Fibroblast of skin of left biceps (primary cell): ENCODE results near the gene SPON2.

ENCODE experiments used
- DNase-seq, 2 experiments: peaks; one replicate each; pipeline ENCODE4 v3.0.0-alpha.2; 2013; ENCODE audit warnings: low read depth in 2 of 2

SPON2 gene

DNA sequence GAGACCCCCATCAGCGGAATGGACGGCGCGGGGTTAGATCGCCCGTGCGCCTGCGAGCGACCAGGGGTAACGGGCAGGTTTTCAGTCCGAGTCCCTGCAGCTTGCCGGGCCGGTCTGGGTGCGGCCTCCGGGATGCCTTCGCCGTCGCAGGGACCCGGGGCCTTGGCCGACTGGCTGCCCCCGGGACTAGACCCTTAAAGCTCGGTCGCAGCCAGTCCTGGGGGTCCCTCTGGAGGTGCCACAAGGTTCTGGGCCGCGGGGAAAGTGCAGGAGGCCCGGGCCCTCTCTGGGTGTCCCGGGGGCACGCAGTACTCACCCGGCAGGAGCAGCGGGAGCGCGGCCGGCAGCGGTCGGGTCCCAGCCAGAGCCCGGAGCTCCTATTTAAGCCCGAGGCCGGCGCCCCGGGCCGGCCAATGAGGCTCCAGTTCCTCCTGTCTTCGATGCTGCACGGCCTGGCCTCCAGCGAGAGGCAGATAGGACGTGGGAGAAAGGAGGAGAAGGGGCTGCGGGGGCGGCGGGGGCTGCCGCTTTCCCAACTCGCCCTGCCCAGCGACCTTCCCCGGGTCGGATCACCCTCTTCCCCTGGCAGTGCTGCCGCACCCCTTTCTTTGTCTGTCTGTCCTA lies at the start of gene SPON2:
Gene SPON2 (minus strand): TSS at position 356 of the 624 bp plus-strand sequence.
- no peak for DNase-seq

DNA sequence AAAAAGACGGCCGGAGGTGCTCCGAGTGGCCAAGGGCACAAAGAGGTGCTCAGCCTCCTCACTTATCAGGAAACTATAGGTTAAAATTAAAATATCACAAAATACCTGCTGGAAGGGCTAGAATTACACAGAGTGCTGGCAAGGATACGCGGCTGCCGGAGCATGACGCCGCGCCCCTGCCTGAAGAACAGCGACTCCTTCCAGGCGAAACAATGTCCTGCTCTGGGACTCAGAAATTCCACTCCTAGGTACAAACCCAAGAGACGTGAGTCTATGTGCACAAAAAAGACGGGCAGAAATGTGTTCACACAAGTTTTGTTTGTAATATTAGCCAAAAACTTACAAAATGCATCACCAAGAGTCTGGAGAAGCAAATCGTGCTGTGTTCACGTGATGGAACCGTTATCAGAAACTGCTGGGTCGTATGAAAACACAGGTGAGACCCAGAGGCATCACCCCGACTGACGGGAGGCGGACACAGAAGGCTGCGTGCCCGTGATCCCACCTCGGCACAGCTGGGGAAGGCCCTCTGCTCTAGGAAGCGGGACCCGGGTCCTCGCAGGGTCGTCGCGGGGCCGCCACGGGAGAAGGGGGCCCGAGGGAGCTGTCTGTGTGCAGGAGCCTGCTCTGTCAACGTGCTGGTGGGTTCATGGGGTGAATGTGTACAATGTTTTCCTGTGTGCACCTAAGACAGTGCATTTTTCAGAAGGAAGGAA lies 48.9 kb upstream of the SPON2 start:
- no peak for DNase-seq

DNA sequence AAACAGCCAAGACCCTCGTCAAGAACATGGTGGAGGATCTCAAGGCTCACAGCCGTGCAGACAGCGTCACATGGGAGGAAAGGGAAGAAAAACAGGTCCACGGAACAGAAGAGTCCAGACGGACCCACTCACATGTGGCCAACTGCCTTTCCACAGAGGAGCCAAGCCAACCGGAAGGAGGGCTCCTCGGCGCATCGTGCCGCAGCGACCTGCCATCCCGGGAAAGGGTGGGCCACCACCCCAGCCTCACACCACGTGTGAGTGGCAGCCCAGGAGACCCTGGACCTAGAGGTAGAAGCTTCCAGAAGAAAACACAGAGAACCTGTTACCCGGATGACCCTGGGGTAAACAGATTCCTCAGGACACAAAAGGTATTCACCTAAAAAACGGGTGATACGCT lies 48.2 kb upstream of the SPON2 start:
- no peak for DNase-seq

DNA sequence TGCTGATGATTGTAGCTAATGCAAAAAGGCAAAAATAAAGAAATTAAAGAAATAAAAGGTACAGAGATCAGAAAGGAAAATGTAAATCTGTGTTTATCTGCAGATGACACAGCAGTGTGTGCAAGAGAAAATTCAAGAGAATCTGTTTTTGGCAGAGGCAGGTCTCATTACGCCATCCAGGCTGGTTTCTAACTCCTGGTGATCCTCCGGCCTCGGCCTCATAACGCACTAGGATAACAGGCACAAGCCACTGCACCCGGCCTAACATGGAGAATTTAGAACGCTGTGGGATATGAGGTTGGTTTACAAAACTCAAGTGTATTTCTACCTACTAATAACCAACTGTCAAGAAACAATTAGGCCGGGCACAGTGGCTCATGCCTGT lies 47.2 kb upstream of the SPON2 start:
- DNase-seq: no peak

DNA sequence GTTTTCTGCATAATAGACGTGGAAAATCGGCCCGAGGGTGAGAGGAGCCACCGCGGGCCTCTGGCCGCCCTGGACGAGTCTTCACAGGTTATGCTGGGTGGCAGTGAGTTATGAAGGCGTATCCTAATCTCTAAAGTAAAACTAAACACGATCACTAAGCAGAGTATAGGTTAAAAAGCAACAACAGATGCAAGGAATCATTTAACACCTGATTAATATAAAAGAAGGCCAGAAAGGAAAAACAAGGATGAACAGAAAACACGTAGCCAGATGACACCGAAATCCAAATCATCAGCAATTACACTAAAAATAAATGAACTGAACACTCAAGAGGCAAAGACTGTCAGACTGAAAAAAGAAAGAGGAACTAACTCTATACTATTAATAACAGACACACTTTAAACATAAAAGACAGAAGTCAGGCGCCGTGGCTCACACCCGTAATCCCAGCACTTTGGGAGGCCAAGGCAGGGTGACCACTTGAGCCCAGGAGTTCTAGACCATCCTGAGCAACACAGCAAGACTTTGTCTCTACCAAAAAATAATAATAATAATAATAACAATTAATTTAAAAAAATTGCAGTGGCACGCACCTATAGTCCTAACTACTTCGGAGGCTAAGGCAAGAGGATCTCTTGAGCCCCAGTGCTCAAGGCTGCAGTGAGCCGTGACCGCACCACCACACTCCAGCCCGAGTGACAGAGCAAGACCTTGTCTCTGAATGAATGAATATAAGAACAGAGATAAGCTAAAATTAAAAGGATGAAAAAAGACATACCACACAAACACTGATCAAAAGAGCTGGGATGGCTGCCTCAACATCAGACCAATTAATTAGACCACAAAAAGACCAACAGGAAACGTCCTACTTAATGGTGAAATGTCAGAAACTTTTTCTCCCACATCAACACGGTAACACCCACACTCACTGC lies 46.5 kb upstream of the SPON2 start:
- no peak for DNase-seq

DNA sequence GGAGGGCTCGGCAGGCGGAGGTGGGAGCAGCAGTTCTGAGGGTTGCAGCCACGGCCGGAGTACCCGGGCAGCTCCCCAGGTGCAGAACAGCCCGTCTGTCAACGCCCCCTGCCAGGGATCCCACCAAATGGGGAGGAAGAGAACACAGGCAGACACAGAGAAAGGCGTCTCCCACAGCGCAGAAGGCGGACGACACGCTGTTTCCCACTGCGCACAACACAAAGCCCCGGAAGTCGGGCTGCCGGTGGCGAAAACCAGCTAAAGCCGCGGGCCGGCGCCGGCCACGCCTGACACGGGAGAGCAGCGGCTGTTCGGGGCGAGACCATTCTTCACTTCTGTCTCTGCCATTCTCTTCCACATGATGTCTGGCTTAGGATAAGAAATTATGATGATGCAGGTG lies 45.0 kb upstream of the SPON2 start:
- no peak for DNase-seq

DNA sequence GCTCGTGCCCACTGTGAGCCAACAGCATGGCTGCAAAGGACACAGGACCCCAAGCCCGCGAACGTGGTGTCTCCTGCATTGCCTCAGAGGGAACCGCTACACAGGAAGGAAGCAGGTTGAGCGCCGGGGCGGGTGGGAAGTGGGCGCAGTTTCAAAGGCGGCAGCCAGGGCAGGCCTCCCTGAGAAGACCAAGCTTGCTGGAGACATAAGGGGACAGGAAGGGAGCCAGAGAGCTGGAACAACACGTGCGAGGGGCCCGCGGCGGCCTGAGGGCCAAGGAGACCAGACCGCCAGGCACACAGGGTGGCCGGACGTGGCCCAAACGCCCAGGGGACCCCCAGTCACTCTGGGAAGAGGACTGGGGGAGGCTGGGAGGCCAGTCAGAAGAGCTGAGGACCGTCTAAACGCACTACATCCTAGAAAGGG lies 44.5 kb upstream of the SPON2 start:
- no peak for DNase-seq

DNA sequence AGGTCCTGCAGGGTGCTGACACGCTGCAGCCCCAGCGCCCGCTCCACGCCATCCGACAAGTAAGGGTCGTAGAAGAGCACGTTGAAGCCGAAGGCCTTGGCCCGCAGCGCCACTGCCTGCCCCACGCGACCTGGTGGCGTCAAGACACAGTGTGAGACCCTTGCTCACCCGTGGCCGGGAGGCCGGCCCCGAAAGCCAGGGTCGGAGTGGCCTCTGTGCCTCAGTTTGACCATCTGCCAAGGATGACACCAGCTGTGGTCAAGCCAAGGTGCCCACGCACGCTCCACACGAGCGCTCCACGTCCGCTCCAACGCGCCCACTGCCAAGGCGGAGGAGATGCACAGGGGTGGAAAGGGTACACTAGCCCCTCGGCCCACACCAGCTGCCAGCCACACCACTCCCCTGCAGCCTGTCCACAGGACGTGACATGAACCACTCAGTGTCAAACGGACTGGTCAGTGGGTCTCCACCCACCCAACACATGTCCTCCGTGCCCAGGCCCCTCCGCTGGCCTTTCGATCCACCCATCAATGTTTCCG lies 43.8 kb upstream of the SPON2 start:
- DNase-seq: no peak

DNA sequence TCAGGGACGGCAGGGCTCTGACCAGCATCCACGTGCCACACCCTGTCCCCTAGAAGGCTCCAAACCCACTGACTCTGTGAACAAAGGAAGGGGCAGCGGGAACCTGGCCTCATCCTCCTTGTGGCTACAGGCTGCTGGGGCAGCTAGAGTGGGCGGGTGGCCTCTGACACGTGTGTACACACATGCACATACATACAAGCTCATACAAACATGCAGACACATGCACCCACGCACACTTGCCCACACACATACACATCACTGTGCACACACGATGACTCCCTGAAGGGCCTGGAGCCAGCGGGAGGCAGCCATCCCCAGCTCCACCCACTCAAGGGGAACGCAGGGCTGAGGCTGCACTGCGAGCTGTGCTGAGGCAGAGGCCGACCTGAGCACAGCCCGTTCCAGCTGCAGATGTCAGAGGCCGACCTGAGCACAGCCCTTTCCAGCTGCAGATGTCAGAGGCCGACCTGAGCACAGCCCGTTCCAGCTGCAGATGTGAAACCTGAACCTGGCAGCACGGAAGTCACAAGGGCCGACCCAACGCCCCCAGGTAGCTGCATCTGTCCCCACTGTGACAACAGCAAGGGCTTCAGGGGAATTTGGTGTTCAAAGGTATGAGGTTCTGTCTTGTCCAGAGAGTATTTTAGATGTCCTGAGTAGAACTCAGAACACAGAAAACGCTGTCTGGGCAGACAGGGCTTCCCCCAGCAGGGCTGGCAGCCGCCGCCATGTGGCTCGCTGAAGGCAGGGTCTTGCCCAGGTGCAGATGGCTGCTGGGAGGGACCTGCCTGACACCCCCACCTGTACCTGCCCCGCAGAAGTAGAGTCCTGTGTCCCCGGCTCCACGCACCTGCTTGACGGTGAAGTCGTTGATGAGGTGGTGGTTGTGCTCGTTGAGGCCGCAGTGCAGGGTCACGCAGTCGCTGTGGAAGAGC lies 43.0 kb upstream of the SPON2 start:
- no peak for DNase-seq

DNA sequence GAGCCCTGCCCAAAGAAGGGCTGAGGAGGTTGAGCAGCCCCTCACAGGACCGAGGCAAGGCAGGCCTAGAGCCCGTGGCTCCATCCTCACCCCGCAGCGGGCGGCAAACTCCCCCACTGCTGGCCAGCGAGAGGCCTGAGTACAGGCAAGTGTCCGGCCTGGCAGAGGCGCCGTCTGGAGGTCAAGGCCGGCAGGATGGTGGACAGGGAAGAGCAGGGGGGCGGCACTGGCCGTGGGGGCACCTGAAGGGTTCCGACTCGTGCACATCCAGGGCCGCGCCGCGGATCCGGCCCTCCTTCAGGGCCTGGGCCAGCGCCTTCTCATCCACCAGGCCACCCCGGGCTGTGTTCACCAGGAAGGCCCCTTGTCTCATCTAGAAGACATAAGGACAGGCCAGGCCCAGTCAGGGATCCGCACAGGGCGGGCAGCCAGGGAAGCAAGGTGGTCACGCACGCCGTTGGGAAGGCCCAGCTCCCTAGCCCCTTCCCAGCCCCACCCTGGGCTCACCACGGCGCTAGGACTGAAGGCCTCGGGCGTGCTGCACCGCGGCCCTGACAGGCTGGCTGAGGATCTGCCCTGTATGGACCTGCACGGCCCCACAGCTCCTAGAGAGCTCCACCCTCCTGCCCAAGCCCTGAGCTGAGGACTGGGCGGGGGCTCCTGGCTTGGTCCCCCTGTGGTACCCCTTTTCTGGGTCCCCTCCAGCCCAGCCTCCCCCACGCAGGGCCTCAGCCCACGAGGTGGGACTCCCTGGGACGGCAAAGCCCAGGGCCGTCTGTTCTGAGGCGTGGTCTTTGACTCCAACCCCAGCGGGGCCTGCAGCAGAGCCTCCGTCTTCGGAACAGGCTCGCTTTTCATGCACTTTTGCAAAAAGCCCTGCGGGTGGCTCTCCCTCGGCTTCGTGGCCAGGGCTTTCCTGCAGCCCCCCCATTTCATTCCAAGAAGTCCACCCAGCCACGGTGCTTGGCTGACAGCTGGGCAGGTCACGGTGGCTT lies 42.0 kb upstream of the SPON2 start:
- no peak for DNase-seq

DNA sequence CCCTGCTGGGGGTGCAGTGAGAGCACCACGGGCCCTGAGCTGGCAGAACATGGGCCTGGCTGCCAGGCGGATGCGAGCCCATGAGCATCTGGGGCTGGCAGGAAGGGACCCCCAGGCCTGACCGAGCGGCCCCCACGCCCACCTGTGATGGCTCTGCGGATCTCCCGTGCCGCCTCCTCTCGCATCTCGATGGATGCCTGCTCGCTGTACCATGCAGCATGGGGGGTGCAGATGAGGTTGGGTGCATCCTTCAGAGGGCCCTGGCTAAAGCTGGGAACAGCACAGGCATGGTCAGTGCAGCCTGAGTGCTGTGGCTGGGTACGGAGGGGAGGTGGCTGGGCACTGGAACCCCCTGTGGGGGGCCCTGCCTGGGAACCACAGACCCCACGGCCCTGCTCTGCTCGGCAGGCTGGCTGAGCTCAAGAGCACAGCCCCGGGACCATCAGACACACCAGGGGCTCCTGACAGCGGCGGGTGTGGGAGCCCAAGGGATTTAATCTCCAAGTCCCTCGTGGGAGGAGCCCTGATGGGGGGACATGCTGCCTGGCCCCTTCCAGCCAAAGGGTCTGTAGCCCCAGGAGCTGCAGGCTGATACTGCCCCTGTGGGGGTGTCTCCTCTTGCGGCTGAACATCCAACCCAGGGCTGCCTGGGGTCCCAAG lies 41.1 kb upstream of the SPON2 start:
- DNase-seq: no peak

DNA sequence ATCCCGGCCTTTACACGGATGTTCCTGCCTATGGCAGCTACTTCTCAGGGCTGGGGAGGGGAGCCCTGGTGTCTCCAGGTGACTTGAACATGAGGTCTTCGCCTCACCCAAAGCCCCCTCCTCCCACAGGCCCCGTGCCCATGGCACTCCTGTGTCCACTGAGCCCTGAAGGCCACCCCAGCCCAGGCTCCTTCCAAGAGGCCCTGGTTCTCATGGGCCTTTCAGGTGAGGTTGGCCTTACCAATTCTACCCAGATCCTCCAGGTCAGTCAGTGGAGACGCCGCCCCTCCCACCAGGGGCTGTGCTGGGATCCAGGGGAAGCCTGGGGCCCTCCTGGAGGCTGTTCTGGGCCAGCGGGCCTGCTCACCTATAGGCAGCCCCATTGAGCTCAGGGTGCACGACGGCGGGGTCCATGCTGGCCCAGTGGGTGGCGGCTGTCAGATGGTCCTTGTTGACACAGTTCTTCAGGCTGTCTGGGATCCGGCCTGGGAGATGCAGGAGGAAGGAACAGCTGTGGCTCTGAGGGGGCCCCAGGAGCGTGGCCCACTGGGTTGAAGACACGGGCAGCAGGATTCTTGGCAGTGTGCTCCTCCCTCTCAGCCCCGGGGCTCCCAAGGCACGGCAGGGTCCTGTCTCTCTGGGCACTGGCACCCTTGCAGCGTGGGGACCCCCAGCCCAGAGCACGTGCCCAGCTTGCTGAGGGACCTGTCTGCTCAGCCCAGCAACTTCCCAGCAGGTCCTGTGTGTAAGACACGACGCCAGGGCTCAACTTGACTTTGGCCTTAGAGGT lies 40.4 kb upstream of the SPON2 start:
- no peak for DNase-seq

DNA sequence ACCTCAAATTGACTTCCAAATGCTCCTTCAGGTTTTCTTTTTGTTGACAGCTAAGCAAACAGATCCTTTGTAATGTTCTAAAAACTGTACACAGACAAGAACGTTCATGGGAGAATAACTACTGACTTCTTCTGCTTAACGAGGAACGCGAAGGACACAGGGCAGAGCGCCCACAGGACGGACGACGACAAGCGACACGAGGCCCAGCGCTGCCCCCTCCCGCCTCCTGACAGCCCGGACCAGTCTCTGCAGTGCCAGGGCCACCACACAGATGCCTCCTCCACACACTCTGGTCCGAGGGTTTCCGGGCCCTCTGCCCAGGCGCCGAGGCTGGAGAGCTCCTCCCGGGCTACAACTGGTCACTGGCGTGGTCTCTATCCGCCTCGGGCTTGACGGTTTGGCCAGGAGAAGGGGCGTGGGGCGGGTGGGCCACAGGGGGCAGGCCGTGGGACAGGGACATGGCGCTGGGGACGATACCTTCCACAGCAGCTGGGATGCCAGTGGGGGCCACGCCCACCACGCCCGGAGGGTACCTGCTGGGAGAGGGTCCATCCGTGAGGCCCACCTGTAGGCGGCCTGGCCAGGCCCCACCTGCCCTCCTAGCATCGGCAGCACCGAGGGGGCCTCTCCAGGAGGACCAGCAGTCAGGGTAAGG lies 39.6 kb upstream of the SPON2 start:
- no peak for DNase-seq

DNA sequence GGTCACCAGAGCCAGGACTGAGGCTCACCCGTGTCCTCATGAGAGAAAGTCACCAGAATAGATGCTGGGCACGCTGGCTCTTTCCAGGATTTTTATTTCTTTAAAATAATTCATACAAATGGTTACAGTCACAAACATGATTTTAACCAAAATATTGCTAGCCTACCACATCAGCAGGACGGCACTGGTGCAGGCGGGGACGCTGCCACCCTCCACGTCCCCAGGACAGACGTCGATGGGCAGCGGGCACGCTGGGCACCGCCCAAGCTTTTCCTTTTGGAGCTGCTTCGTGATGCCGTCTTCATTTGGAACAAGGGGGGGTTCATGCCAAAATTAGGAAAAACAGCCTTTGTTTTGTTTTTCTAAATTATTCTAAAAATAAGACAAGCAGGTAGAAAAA lies 39.0 kb upstream of the SPON2 start:
- no peak for DNase-seq

DNA sequence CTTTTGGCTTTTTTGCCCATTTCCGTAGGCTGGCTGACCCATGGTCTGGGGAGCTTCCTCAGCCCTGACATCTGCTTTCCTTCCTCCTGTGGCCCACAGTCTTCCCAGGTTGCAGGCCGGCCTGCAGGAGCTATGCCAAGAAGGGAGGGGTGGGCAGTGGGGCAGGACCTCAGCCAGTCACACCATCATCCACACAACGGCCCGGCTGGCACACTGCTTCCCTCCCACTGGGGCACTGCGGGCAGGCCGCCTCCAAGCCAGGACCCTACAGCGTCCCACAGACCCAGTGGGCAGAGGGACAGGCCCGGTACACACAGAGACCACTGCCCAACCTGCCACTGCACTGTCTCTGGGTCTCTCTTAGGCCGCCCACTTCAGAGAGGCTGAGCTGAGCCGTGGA lies 38.6 kb upstream of the SPON2 start:
- no peak for DNase-seq

DNA sequence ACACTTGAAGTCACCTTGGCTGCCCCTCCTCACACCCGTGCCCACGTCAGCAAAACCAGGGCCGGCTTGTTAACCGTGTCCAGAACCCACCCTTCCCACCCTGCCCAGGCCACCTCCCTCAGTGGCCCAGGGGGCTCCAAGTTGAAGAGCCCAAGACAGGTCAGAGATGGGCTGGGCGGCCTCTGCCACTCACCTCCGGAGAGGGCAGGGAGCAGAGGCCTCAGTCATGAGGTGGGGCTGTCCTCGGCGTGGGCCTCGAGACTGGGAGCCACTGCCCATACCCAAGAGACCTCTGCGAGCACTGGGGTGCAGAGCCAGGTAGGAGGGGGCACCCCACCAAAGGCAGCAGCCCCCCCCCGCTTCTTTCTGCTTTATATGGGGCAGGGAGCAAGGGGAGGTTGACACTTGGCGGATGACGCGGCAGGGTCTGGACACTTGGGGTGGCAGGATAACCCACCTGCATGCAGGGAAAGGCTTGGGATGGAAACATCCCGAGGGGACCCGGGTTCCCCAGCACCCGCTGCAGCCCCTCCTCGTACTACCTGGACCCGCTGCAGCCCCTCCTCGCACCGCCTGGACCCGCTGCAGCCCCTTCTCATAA lies 38.0 kb upstream of the SPON2 start:
- DNase-seq: no peak

DNA sequence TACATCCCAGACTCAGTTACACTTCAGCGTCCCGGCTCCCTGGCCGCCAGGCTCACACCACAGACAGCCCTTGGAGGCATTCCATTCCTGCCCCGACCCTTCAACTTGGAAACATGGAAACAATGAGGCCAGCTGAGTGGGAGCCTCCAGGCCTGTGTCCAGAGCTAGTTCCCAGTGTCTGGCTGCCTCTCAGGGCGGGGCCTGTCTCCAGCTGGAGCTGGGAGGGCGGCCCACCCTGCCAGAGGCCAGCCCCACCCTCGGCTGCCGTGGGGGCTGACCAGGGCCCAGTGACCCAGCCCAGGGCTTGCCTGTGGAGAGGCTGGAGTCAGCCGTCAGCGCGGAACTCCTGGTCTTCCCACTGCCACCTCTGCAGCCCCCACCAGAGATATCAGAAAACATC lies 37.4 kb upstream of the SPON2 start:
- DNase-seq: no peak
